Upper lobe of left lung (tissue), 4 donors: Measurements from ENCODE around the gene DRGX.

Source experiments
- CTCF ChIP-seq, 6 experiments: fragments of 450-650 bp in 4 of 6; fragments of 200-600 bp in 2 of 6; sonication (generic) in 2 of 6; IDR thresholded peaks; one replicate each; pipeline ENCODE4 v1.5.1; 2016 to 2019; ENCODE audit warnings: antibody characterized with exemption in 6 of 6
- POLR2A ChIP-seq, 4 donors: fragments of 450-650 bp; IDR thresholded peaks; one replicate each; pipeline ENCODE4 v1.5.1; 2016 to 2017; ENCODE audit warnings: antibody characterized with exemption in 4 of 4, mild to moderate bottlenecking in 2 of 4
- POLR2AphosphoS5 ChIP-seq, 2 donors: sonication (generic); formaldehyde crosslinking; IDR thresholded peaks; one replicate each; pipeline ENCODE4 v1.5.1; 2017; ENCODE audit warnings: antibody characterized with exemption in 2 of 2

GRCh38 chr10:49388161-49388560, 7.7 kb downstream of the DRGX start:
- TF ChIP-seq POLR2A (IDR thresholded peaks at IDR 0.05) (no peak), CTCF (IDR thresholded peaks at IDR 0.05) (no peak), POLR2AphosphoS5 (IDR thresholded peaks at IDR 0.05) (no peak)
